Thyroid gland (tissue), 4 donors: ENCODE results near the gene CTCF.

Experiments
- CTCF ChIP-seq, 6 experiments: fragments of 200-600 bp in 3 of 6; fragments of 450-650 bp in 3 of 6; sonication (generic) in 3 of 6; IDR thresholded peaks; one replicate each; pipeline ENCODE4 v1.5.1; 2016 to 2019; ENCODE audit warnings: antibody characterized with exemption in 6 of 6, mild to moderate bottlenecking in 2 of 6, inconsistent platforms in 1 of 6, moderate library complexity in 1 of 6
- POLR2A ChIP-seq, 2 donors: fragments of 450-650 bp; IDR thresholded peaks; one replicate each; pipeline ENCODE4 v1.6.1; 2017; ENCODE audit warnings: antibody characterized with exemption in 2 of 2, mild to moderate bottlenecking in 2 of 2, moderate library complexity in 1 of 2

- TF ChIP-seq POLR2A (IDR thresholded peaks at IDR 0.05), result no peak
- TF ChIP-seq CTCF (IDR thresholded peaks at IDR 0.05), result no peak
These were observed 100.3 kb downstream of the CTCF start for GRCh38 chr16:67662653-67663010.
